MM.1S (cell line): ENCODE data around the gene PI3.

Experiments
- DNase-seq: peaks from one replicate; pipeline ENCODE4 v3.0.0-alpha.2; 2015
- H2AFZ ChIP-seq: fragments of 300-600 bp; sonication (generic); 2 replicates; pipeline ENCODE4 v1.6.0; 2016; ENCODE audit warnings: antibody characterized with exemption, low read length
- H3F3A ChIP-seq: fragments of 300-600 bp; sonication (generic); 2 replicates; pipeline ENCODE4 v1.6.1; 2016; ENCODE audit warnings: mild to moderate bottlenecking, antibody characterized with exemption, low read length, moderate library complexity, mixed read lengths; ENCODE audit not compliant: insufficient read depth
- H3K27ac ChIP-seq: fragments of 300-600 bp; sonication (generic); 2 replicates; pipeline ENCODE4 v1.5.1; 2016; ENCODE audit warnings: mild to moderate bottlenecking, low read length
- H3K27me3 ChIP-seq: fragments of 300-600 bp; sonication (generic); replicated peaks from 2 replicates; pipeline ENCODE4 v1.6.0; 2016; ENCODE audit warnings: low read length; ENCODE audit not compliant: insufficient read depth
- H3K36me3 ChIP-seq: fragments of 300-600 bp; sonication (generic); replicated peaks from 2 replicates; pipeline ENCODE4 v1.6.1; 2016; ENCODE audit warnings: mild to moderate bottlenecking, low read length, mixed read lengths; ENCODE audit not compliant: insufficient read depth
- H3K4me1 ChIP-seq: fragments of 300-600 bp; sonication (generic); 2 replicates; pipeline ENCODE4 v1.6.1; 2016; ENCODE audit warnings: low read length, mixed read lengths
- H3K4me2 ChIP-seq: fragments of 300-600 bp; sonication (generic); 2 replicates; pipeline ENCODE4 v1.6.0; 2016; ENCODE audit warnings: low read depth, low read length
- H3K4me3 ChIP-seq: fragments of 300-600 bp; sonication (generic); 2 replicates; pipeline ENCODE4 v1.5.1; 2016; ENCODE audit warnings: low read length, mixed read lengths
- H3K79me2 ChIP-seq: fragments of 300-600 bp; sonication (generic); 2 replicates; pipeline ENCODE4 v1.6.1; 2016; ENCODE audit warnings: mixed run types, low read length, mixed read lengths
- H3K9ac ChIP-seq: fragments of 300-600 bp; sonication (generic); 2 replicates; pipeline ENCODE4 v1.6.1; 2016; ENCODE audit warnings: low read length, mixed read lengths
- H3K9me2 ChIP-seq: fragments of 300-600 bp; sonication (generic); replicated peaks from 2 replicates; pipeline ENCODE4 v1.6.1; 2016; ENCODE audit warnings: mild to moderate bottlenecking, low read length, mixed read lengths; ENCODE audit not compliant: insufficient read depth
- H3K9me3 ChIP-seq: fragments of 300-600 bp; sonication (generic); replicated peaks from 2 replicates; pipeline ENCODE4 v1.6.1; 2016; ENCODE audit warnings: mild to moderate bottlenecking, low read length, mixed read lengths; ENCODE audit not compliant: insufficient read depth
- H4K20me1 ChIP-seq: fragments of 300-600 bp; sonication (generic); 2 replicates; pipeline ENCODE4 v1.6.1; 2016; ENCODE audit warnings: mild to moderate bottlenecking, low read length, moderate library complexity, mixed read lengths; ENCODE audit not compliant: insufficient read depth
- EZH2 ChIP-seq: fragments of 300-600 bp; sonication (generic); optimal IDR thresholded peaks from 2 replicates; pipeline ENCODE3; 2017; ENCODE audit warnings: low read depth, mild to moderate bottlenecking, antibody characterized with exemption, low read length, mixed read lengths
- EZH2phosphoT487 ChIP-seq: fragments of 300-600 bp; sonication (generic); IDR thresholded peaks from 2 replicates; pipeline ENCODE4 v1.6.1; 2018; ENCODE audit warnings: antibody characterized with exemption, low read length
- TF ChIP-seq, protein P1 (sequence below): fragments of 300-600 bp; sonication (generic); IDR thresholded peaks from 2 replicates; pipeline ENCODE4 v1.5.1; 2016; ENCODE audit warnings: antibody characterized with exemption, low read length, mixed read lengths

The PI3 gene

DNA sequence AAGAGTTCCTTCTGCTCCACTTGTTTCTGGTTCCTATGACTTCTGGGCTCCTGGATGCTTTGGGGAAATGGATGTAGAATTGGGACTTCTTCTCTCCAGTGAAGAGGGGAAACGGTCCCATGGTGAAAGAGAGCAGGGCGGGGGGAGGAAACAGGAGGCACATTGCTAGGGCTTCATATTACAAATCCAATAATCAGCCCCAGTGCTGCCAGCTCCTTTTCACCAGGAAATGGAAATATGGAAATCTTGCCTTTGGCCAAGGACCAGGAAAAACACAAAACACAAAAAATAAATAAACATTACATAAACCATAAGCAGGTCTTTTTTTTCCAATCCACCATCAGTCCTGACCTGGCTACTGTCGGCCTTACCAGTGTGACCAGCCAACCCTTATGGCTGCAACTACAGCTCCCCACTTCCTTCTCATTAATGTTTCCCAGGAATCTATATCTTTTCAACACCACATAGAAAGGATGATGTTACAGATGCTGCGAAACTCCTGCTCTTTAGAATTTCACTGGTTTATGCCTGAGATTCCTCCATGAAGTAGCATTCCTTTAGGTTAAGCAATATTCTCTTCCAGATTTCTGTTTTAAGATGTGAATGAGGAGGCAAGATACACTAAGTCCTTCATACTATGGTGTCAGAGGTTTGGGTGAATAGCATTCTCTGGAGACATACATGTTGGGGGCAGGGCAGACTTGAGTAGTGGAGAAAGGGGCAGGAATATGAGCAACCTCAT is 2.0 kb downstream of the PI3 start:
- Histone ChIP-seq H3K4me1 (no peaks in the 10 kb centered on the region), H3K79me2 (no peaks in the 10 kb centered on the region), H3K9ac (no peak overlapping the region), H3K4me3 (no peak overlapping the region), H2AFZ (no peak overlapping the region), H3K27ac (no peak overlapping the region), H3K27me3 (no peaks in the 10 kb centered on the region), H3K9me3 (no peaks in the 10 kb centered on the region), H3K36me3 (no peaks in the 10 kb centered on the region), H3F3A (no peaks in the 10 kb centered on the region), H4K20me1 (no peaks in the 10 kb centered on the region), H3K4me2 (no peak overlapping the region), H3K9me2 (no peaks in the 10 kb centered on the region)
- TF ChIP-seq, protein P1, sequence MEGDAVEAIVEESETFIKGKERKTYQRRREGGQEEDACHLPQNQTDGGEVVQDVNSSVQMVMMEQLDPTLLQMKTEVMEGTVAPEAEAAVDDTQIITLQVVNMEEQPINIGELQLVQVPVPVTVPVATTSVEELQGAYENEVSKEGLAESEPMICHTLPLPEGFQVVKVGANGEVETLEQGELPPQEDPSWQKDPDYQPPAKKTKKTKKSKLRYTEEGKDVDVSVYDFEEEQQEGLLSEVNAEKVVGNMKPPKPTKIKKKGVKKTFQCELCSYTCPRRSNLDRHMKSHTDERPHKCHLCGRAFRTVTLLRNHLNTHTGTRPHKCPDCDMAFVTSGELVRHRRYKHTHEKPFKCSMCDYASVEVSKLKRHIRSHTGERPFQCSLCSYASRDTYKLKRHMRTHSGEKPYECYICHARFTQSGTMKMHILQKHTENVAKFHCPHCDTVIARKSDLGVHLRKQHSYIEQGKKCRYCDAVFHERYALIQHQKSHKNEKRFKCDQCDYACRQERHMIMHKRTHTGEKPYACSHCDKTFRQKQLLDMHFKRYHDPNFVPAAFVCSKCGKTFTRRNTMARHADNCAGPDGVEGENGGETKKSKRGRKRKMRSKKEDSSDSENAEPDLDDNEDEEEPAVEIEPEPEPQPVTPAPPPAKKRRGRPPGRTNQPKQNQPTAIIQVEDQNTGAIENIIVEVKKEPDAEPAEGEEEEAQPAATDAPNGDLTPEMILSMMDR: no peak
- TF ChIP-seq EZH2phosphoT487 (no peak), EZH2 (no peak)
- DNase-seq: no peak

DNA sequence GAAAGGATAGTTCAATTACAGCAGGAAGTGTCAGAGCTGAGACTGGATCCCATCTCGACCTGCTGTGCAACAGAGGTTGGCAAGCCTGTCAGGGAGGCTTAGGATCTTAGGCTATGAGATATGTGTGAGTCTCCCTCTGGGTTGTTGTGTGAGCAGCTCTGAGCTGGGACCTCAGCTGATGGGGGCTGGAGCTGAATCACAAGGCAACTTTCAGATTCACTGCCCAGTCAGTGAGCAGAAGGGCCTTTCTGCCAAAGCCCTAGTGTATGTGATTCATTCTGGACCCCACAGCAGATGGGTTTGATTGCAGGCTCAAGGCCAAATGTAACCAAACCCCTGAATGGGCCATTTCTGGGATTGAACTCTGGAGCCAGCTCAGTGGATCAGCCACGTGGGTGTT is 4.5 kb downstream of the PI3 start:
- no peaks in the 10 kb centered on the region for H3K36me3 ChIP-seq
- H3F3A ChIP-seq: no peaks in the 10 kb centered on the region
- no peaks in the 10 kb centered on the region for H3K79me2 ChIP-seq
- no peak overlapping the region for H3K4me3 ChIP-seq
- H3K27ac ChIP-seq: no peak overlapping the region
- no peak for DNase-seq
- no peaks in the 10 kb centered on the region for H3K9me3 ChIP-seq
- TF ChIP-seq, protein P1: no peak
- no peak for TF ChIP-seq EZH2phosphoT487
- no peak for TF ChIP-seq EZH2
- H3K4me2 ChIP-seq: no peak overlapping the region
- H4K20me1 ChIP-seq: no peaks in the 10 kb centered on the region
- H2AFZ ChIP-seq: no peak overlapping the region
- no peaks in the 10 kb centered on the region for H3K9me2 ChIP-seq
- H3K27me3 ChIP-seq: no peaks in the 10 kb centered on the region
- H3K4me1 ChIP-seq: no peaks in the 10 kb centered on the region
- no peak overlapping the region for H3K9ac ChIP-seq

DNA sequence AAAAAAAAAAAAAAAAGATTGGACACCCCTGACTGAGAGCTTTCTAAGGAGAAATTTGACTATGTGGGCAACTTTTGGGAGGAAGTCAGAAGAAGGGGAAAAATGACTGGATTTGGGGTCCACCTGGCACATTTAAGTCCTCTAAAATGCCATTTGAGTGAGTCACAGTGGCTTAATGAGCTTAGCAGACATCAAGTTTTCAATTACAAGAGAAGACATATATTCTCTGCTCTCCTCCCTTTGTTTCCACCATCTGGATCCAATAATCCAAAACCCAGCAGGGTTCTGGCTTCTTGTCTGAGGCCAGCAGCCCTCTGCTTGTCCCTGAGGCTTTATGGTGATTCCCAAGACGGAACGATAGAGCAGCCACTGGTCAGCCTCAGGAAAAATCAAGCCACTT is 6.9 kb downstream of the PI3 start:
- Histone ChIP-seq H3K4me2 (no peak overlapping the region), H3K4me3 (no peak overlapping the region), H3K9me3 (no peaks in the 10 kb centered on the region), H3K4me1 (no peaks in the 10 kb centered on the region), H2AFZ (no peak overlapping the region), H3K27ac (no peak overlapping the region), H3K27me3 (no peaks in the 10 kb centered on the region), H3K9ac (no peak overlapping the region), H4K20me1 (no peaks in the 10 kb centered on the region), H3K36me3 (no peaks in the 10 kb centered on the region), H3K9me2 (no peaks in the 10 kb centered on the region), H3F3A (no peaks in the 10 kb centered on the region), H3K79me2 (no peaks in the 10 kb centered on the region)
- TF ChIP-seq, protein P1: no peak
- TF ChIP-seq EZH2 (no peak), EZH2phosphoT487 (no peak)
- no peak for DNase-seq
